GM19395 (cell line): ENCODE results near the gene LHFPL6.

ENCODE experiments used
- ATAC-seq: cut with Tn5 transposase; IDR thresholded peaks from one replicate; pipeline ENCODE4 v1.9.1; 2021; ENCODE audit warnings: mild to moderate bottlenecking, moderate library complexity; ENCODE audit not compliant: unreplicated experiment

The LHFPL6 gene

DNA sequence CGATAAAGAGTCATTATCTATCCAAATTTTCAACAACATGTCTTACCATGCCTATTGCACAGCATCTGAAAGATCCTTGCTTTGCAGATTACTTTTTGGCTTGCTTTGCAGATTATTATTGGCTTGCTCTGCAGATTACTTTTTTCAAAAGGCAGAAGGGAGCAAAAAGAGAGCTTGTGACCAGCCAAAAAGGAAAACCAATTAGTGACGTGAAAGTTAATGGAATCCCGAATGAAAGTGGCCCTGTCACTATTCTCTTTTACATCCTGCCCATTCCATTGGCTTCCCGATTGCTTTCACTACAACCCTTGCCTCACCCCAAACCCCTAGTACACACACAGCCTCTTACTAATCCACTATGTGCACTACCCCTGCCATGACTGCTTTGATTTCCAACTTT, 81.3 kb downstream of the LHFPL6 start:
- ATAC-seq, result no peak

DNA sequence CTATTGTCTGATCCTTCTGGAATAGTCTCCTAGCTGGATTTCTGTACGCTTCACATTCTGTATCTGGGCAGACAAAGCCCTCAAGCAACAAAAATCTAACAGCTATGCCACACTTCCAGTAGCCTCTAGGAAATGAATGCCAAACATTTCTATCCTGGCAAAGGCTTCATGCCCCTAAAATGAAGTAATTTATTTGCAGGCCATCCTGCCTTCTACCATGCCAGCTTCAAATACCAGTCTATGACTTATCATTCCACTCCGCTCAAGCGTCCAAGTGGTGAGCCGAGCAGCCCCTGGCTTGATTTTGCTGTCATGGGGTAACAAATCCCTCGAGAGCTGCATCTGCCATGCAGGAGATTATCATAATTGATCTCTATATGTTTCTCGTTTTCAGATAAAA, 86.9 kb downstream of the LHFPL6 start:
- ATAC-seq, result no peak

DNA sequence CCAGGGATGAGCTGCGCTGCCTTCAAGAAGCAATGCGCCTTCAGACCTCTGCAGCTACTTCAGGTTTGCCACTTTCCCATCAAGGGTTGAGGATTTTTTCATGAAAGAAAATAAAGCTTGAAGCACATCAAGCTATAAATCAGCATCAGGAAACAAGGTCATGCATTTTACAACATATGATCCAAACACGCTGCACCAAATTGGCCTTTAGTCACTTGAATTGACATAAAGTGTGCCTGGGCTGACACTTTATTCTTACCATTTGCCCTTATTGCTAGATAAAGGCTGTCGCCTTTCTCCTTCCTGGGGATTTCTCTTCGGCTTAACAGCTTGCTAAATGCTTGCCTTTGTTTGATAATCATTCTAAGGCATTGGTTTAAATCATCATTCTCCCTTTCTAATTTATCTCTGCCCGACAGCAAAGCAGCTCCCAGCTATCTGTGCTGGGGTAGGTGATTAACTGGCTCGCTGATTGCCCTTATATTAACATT, 87.7 kb downstream of the LHFPL6 start:
- ATAC-seq, result no peak

DNA sequence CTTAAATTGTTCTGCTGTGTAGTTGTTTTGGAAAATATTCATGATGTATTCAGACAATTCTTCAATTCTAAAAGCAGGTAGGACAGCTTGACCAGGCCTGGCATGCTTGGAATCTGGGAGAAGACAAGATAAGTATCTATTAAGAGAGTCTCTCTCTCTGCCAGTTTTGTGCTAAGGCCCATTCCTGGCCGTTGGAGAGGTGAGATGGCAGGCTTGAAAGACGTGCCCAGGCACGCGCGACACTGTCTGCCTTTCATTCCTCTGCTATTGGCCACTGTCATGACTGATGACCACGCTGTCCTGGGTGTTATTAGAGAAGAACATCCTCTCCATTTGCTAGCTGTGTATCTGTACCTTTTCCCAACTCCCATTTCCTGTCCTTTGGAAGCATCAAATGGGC, 90.3 kb downstream of the LHFPL6 start:
- ATAC-seq, result no peak

DNA sequence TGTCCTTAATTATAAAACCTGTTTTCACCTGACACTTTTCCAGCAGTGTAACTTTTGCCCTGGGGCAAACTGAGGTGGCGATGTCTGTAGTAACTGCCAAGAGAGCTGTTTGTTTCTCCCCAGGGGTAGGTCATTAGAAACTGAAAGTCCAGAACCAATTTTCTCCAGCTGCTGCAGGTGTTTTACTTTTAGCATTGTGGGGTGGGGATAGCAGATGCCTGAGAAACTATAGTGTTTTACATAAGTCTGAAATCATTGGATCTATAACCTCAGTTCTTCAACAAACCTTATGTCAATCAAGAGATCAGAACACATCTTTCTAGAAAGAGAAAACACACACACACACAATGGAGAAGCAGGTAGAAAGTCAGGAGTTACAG, 92.7 kb downstream of the LHFPL6 start:
- peak; percentile 91 for ATAC-seq

DNA sequence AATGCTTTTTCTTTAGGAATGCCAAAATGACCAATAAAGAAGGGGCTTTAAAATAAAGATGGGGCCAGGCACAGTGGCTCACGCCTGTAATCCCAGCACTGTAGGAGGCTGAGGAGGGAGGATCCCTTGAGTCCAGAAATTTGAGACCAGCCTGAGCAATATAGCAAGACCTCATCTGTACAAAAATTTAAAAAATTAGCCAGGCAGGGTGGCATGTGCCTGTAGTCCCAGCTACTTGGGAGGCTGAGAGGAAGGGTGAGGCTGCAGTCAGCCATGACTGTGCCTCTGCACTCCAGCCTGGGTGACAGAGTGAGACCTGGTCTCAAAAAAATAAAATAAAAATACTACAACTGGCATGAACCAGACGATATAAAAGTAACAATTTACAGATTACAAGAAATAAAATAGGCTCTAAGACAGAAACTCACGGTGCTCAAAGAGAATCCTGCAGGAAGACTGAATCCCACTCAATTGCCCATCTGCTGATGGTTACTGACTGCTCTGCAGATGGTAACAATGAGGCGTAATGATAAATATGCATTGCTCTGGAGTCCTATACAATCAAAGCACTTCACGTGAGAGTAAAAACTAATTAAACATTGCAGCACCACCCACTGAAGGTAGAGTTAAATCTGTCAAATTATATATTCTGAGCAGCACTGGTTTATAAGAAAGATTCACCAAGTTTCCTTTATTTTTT, 93.2 kb downstream of the LHFPL6 start:
- ATAC-seq, result no peak

DNA sequence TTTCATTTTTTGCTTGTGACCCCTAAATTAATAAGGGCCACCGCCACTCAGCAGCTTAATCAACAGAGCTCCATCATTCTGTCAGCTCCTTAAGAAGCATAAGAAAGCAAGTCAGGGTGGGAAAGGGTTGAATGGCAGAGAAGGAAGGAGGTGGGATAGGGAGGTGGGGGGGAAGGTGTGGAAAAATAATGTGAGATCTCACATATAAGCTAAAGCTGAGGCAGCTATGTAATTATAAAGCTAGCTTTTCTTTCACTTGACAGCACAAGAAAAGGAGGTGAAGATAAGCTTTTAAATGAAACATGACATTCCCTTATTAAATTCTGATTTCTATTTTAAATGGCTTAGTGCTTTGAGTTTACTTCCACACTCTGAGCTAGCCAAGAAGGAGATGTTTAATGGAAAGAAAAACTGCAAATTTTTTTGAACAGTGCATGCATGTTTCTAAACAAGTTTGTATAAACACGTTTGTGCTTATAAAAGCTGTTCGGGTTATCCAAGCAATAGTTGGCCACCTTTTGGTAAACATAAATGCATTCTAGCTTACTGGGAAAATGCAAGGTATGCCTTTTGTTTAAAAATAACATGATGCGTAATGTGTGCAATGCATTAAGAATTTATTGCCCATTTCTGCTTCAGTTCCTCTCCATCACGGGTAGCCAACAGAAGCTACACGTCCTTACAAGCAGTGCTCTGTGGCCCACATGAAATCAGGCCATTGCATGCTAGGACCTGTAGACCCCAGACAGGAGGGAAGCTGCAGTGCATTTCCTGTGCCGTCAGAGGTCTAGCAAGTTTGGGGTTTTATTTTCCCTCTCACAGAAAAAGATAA, 96.2 kb downstream of the LHFPL6 start:
- ATAC-seq, result no peak

DNA sequence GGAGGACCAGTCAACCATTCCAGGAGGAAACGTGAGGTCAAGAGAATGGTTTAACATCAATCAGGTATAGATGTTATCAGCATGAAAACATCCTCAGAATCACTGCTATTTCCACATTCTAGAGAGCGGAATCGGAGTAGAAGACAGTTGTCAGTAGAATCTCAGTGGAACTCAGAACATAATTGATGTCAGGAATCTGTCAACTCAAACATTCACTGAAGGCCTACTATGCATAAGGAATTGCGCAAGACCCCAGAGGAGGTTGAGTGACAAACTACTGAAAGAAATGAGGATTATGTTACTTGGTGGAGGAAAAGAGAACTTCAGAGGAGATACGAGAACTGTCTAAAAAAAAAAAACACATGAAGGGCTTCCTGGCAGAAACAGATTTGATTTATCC, 97.8 kb downstream of the LHFPL6 start:
- no peak for ATAC-seq

DNA sequence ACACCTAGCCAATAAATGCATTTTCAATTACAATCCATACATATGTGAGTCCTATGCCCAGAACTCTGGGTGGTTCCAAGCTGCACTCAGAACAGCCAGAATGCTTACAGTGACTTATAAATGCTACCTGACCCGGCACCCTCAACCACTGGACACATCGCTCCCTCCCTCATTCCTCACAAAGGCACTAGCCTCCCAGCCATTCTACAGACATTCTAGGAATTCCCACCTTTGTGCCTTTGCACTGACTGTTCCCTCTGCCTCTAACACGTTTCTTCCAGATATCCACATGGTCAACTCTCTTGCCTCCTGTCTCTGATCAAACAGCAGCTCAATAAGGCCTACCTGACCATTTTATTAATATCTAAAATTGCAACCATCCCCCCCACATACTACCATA, 99.9 kb downstream of the LHFPL6 start:
- no peak for ATAC-seq

DNA sequence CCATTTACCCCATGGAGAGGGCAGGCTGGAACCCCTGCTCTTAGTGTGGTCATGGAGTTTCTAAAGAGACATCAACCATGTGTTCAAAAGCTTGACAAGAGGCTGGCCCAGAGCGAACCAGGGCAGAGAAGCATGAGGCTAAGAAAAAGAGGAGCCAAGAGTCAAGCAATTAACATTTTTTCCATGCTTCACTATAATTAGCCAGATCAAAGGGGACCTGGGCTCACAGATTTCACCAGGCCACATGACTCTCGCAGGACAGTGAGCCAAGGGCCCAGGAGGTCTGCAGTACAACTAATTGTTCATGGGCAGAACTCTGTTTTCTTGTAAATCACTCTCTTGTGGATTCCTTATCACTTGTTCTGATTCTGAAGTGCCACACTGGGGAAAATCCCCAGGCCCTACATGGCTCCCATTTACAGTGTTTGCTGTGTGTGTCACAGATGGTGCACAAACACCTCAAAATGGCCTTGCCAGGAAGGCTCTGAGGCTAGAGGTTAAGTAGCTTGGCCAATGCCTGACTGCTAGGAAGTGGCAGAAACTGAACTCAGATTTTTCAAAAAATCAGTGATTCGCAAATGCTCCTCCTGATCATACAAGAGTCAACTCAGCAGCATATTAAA, 101.2 kb downstream of the LHFPL6 start:
- no peak for ATAC-seq

DNA sequence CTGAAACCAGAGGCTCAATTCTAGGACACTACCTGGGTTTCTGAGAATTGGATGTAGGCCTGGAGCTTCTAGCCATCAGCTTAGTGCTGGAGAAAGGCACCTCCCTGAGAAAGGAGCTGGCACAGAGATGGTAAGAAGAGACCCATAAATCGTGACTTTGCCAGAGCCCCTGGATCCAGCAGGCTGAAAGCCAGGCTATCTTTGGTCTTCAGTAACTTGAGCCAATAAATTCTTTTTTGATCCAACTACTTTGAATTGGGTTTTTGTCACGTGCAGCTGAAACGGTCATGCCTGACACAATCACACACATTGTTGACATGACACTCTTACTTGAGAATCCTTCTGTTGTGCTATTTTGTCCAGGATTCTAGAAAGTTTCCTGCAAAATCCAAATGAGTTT, 103.4 kb downstream of the LHFPL6 start:
- no peak for ATAC-seq

DNA sequence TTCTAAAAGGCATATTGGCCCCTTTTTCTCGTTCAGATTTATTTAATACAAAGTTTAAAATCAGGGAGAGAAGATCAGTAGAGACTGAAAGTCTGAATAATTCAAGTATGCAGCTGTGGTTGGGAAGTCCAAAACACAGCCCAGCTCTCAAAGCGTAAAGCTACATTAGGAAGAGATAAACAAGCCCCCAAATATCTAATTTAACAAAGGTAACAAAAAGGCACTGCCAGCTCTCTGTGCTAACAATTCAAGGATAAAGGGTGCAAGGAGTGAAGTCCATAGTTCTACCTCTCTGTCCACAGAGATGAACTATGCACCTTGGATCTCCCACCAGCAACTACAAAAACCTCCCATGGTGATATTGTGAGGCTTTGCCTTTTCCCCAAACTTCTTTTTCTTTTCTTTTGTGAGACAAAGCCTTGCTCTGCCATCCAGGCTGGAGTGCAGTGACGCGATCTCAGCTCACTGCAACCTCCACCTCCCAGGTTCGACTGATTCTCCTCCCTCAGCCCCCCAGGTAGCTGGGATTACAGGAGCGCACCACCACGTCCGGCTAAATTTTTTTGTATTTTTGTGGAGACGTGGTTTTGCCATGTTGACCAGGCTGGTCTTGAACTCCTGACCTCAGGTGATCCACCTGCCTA, 104.4 kb downstream of the LHFPL6 start:
- no peak for ATAC-seq

DNA sequence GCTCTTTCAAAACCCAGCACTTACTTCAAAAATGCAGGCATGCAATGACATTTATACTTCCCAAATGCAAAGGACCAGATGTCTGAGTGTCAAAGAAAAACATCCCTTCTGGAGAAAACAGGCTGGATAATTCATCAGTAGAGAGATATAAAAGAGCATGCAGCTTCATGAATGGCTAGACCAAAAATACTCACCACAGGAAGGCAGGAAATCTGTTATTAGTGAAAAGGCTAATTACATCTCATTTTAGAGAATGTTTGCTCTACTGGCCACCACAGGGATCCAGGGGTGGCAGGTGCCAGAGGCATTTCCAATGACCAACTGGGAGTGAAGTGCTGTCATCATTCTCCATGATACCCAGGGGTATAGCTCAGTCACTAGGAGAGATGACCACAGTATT, 106.5 kb downstream of the LHFPL6 start:
- ATAC-seq, result no peak

DNA sequence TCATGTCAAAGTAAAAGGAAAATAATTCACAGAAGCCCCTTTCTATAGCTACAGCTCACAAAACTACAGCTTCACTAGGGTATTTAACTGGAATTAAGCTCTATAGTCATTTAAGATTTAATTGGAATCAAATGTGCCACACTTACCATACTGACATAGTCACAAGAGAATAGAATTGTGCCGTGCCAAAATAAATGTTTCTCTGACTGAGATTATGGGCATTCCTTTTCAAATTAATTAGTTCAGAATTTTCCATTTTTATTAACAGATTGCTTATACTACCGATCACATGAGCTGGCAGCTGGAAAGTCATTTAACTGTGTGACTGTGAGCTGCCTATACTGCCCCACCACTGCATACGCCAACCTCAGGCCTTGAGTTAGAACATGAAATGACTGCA, 108.4 kb downstream of the LHFPL6 start:
- ATAC-seq, result no peak

DNA sequence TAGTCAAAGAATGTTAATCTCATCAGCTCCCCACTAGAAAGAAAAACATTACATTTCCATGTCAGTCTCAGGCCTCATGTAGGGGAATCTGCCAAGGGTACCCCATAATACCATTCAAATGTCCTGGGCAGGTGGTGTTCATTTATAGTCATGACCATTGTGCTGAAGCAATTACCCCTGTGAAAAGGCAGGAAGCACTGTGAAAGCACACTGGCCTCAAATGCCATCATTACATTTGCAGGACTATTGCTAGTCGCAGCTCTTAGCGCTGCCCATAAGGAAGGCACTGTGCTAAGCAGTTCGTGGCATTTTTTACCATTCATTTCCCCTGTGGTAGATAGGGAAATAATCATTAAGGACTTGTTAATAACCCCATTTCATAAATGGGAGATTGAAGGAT, 109.0 kb downstream of the LHFPL6 start:
- no peak for ATAC-seq

DNA sequence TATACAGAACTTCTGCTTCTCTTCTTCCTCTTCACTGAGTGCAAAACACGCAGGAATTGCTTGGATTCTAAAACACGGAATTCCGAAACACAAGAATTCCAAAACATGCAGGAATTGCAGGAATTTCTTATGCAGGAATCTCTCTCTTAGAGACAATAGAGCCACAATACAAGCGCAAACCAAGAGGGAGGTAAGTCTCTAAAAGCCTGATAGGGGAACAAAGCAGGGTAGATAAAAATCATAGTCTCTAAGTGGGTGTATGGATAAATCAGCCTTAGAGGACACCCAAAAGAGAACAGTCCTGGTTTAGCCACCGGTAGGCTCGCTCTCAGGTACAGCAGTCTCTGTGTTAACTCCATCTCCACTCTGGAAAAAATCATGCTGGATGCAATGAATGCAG, 112.9 kb downstream of the LHFPL6 start:
- no peak for ATAC-seq

DNA sequence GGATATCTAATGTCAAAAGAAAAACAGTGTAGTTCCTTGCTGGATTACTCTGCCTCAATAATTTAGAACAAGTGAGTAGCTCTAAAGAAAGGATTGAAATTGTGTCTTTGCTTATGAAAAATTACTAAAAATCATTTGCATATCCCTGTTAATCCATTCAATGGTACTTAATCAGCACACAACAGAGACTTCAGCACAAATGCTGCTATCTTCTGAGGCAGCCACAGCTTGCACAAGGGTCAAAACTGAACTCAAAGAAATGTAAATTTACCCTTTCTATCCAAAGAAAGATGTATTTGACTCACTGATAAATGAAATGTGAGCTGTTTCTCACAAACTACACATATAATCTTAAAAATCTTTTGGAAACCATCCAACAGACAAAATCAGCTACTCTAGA, 116.2 kb downstream of the LHFPL6 start:
- no peak for ATAC-seq

DNA sequence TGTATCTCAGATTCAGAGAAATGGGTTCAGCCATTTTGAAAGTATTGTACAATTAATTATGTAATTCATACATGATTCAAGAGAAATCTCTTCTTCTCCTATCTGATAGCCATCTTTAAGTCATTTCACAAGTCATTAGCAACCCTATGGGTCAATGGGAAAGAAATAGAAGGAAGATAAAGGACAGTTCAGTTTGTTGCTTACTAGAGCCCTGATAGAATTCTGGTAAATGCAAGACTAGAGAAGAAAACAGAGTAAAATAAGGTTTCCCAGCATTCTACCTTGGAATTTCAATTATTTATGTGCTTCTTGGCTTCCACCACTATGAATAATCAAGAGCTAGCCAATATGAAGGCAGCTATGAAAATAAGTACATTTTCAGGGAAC, 117.7 kb downstream of the LHFPL6 start:
- ATAC-seq, result no peak

DNA sequence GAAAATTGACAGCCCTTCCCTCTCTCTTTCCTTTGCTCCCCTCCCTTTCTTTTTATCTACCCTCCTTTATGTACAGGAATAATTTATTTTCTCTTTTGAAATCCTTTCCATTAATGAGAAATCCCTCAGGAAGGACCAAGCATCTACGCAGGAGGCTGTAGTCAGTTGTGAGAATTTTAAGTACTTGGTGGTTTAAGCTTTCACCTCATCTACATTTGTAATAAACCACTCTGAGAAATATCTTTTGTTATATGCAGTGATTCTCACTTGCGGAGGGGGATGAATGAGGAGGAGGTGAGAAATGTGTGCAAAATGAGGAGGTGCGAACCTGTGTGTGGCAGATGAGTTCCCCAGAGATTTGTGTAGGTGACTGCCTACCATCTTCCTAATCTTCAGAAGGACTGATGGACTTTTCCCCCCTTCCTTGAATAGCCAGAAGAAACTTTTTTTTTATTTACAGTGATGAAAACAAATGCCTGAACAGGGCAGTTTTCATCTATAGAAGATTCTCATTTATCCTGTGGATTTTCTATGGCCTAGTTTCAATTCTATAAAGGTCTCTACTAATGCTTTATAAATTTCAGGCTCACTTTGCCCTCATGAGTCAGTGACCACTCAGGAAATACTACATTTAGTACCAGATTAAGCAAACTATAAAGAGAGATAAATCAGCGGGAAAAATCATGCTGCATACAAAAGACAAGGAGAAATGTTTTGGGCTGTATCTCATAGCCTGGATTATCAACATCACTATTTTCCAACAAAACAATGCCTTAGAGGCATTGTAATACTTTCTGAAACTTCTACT, 118.3 kb downstream of the LHFPL6 start:
- no peak for ATAC-seq

DNA sequence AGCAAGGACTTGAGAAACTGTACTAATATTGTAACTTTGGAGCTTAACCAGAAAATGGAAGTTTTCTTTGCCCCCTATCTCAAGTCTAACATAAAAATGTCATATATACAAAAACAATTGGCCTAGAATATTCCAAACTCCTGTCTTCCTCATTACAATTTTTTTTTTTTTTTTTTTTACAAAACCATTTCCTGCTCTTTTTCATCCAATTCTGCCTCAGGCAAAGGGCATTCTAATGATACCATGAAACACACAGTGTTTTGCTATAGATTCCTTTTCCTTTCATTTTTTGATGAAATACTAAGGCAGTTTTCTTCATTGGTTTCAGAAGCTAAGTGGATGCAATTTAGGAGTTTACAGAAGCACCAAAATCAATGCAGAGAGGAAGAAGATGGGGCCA, 119.7 kb downstream of the LHFPL6 start:
- ATAC-seq, result no peak

DNA sequence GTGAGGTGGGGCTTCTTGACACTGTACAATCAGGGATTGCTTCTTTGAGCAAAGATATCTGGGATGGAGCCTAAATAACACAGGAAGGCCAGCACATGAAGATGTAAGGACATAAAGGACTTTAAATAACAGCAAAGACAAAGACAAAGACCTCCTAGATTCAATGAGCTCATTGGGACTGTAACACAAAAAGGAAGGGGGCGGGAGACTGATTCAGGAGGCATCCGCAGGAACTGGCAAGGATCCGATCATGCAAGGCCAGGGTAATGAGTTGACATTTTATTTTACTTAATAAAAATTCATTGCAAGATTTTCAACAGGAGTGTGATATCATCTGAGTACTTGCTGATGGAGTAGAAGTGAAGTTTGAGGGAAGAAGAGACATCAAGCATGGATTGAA, 121.5 kb downstream of the LHFPL6 start:
- ATAC-seq, result no peak
